ENCODE data around the gene GDF2. TPM values are rescaled to one million over a fixed set of nuclear protein-coding genes. Genes with fewer than 3 reads are reported as not detected.
A peak's percentile ranks its signal among the peaks of the same experiment; 100 is the strongest.

The GDF2 gene
- total and polyA plus RNA-seq, 12 donors = not detected

GRCh38 chr10:47335906-47336305, 13.7 kb downstream of the GDF2 start:
- Histone ChIP-seq H3K4me1 (no peaks in the 10 kb centered on the region), H3K36me3 (no peaks in the 10 kb centered on the region), H3K27ac (no peak overlapping the region), H3K9me3 (no peaks in the 10 kb centered on the region), H3K27me3 (peaks cover 0 to 6% (median 0%) of the 10 kb centered on the region in 7 donors), H3K4me3 (no peak overlapping the region)
- intact Hi-C loops (cut with DNase I) = no loop called here
- 86 to 93% methylated on average over 5 of the region's 5 CpGs for WGBS, 2 donors
- TF ChIP-seq CTCF (IDR thresholded peaks at IDR 0.05) = no peak
- DNase-seq = no peak
- no peak for ATAC-seq

- ATAC-seq = no peak
- intact Hi-C loops (cut with DNase I) = no loop called here
These were observed 14.3 kb downstream of the GDF2 start for GRCh38 chr10:47336387-47337134.

GRCh38 chr10:47337310-47337709, 15.1 kb downstream of the GDF2 start:
- Histone ChIP-seq H3K27me3 (peaks cover 0 to 8% (median 4%) of the 10 kb centered on the region in 7 donors), H3K9me3 (no peaks in the 10 kb centered on the region), H3K27ac (no peak overlapping the region), H3K4me1 (no peaks in the 10 kb centered on the region), H3K36me3 (no peaks in the 10 kb centered on the region), H3K4me3 (no peak overlapping the region)
- no peak for TF ChIP-seq CTCF (IDR thresholded peaks at IDR 0.05)
- no peak for ATAC-seq
- intact Hi-C loops (cut with DNase I) = no loop called here
- DNase-seq = no peak
- WGBS, 2 donors = 54 to 79% methylated on average over 4 of the region's 4 CpGs

More at GRCh38 chr10:47336387-47337134, 14.3 kb downstream of the GDF2 start:
- Histone ChIP-seq H3K9me3 (no peaks in the 10 kb centered on the region), H3K4me1 (no peaks in the 10 kb centered on the region), H3K27me3 (peaks cover 0 to 6% (median 4%) of the 10 kb centered on the region in 7 donors), H3K4me3 (no peak overlapping the region), H3K27ac (no peak overlapping the region), H3K36me3 (no peaks in the 10 kb centered on the region)
- no peak for DNase-seq
- no peak for TF ChIP-seq CTCF (IDR thresholded peaks at IDR 0.05)
- WGBS, 2 donors = 78 to 83% methylated on average over 15 of the region's 15 CpGs

- H3K27ac ChIP-seq = no peak overlapping the region
- intact Hi-C loops (cut with DNase I) = no loop called here
- 83 to 89% methylated on average over 8 of the region's 8 CpGs for WGBS, 2 donors
- no peaks in the 10 kb centered on the region for H3K9me3 ChIP-seq
- H3K27me3 ChIP-seq = peaks cover 0 to 18% (median 0%) of the 10 kb centered on the region in 7 donors
- DNase-seq (no peak), ATAC-seq (peak in 1 of 8 donors; percentile 22)
- no peaks in the 10 kb centered on the region for H3K36me3 ChIP-seq
- H3K4me1 ChIP-seq = no peaks in the 10 kb centered on the region
- TF ChIP-seq CTCF (IDR thresholded peaks at IDR 0.05) = no peak
- H3K4me3 ChIP-seq = no peak overlapping the region
These were observed 17.0 kb downstream of the GDF2 start for GRCh38 chr10:47339186-47339735.

All from heart right ventricle (tissue), 16 donors.